Muscle of leg (tissue), 11 donors: ENCODE data around the gene COX18. TPM values are rescaled to one million over a fixed set of nuclear protein-coding genes. Genes with fewer than 3 reads are reported as not detected.

Experiments used
- DNase-seq: peaks from one replicate; pipeline ENCODE4 v3.0.0; 2013
- H3K27ac ChIP-seq: one replicate; pipeline ENCODE4 v1.5.1; 2013; ENCODE audit warnings: mild to moderate bottlenecking, low read length, control low read depth
- H3K27me3 ChIP-seq: one replicate; pipeline ENCODE4 v1.6.1; 2013; ENCODE audit warnings: low read length; ENCODE audit not compliant: control insufficient read depth, insufficient read depth
- H3K36me3 ChIP-seq: one replicate; pipeline ENCODE4 v1.6.1; 2013; ENCODE audit warnings: low read length; ENCODE audit not compliant: control insufficient read depth, insufficient read depth
- H3K4me1 ChIP-seq: one replicate; pipeline ENCODE4 v1.6.1; 2013; ENCODE audit warnings: low read length; ENCODE audit not compliant: control insufficient read depth, insufficient read depth
- H3K4me3 ChIP-seq: one replicate; pipeline ENCODE4 v1.5.1; 2013; ENCODE audit warnings: low read length, control low read depth
- H3K9me3 ChIP-seq: replicated peaks from 2 replicates; pipeline ENCODE4 v1.6.1; 2013; ENCODE audit warnings: low read depth, low read length; ENCODE audit not compliant: control insufficient read depth
- WGBS: methylation state at CpG from one replicate; pipeline ENCODE4 v1.1.5; 2013; ENCODE audit warnings: missing lambda C conversion rate; ENCODE audit not compliant: insufficient coverage; 5-methylcytosine and 5-hydroxymethylcytosine counted together
- polyA plus RNA-seq, 8 donors: library from polyadenylated mRNA; unstranded; fragments of 120-200 nt; gene quantifications; one replicate each; pipeline versions ENCODE4 v1.2.1 to v1.2.3, GENCODE V29; 2013; ENCODE audit warnings: inconsistent platforms in 1 of 8, low replicate concordance in 1 of 8; ENCODE audit not compliant: insufficient read length in 8 of 8, insufficient read depth in 1 of 8
- total RNA-seq: library from RNA; stranded (reverse); fragments of 120-200 nt; gene quantifications from one replicate; pipeline ENCODE4 v1.2.4, GENCODE V29; 2013

The COX18 gene
- total and polyA plus RNA-seq, 9 donors: 9.8 to 14.5 (median 12.2) TPM

DNA sequence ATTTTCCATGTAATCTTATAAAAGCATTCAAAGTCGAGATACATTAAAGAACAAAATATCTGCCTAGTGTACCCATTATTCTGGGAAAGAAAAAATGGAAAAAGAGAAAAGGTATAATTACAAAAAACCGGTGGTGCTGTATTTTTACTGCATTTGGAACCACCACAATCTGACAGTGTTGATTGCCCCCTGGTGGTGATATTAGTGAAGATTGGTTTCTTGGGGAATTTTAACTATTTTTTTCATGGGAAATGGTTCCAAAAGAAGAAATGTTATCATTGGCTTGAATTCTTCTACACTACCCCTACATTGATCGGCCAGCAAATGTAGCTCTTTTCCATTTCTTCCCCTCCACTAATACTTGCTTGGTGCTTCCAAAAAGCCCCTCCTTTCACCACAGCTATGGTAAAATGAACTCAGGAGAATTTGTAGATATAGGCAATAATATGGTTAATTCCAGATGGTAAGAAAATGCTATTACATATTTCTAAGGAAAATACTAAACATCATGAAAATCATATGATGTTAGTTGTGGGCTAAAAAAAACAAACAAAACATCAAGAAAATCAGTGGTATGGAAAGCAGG is 50.0 kb downstream of the COX18 start:
- no CpG with 5 or more reads among the region's 3 CpGs for WGBS
- H3K27me3 ChIP-seq: no peaks in the 10 kb centered on the region
- no peak overlapping the region for H3K27ac ChIP-seq
- H3K36me3 ChIP-seq: no peaks in the 10 kb centered on the region
- DNase-seq: peak; percentile 62
- H3K9me3 ChIP-seq: no peaks in the 10 kb centered on the region
- H3K4me3 ChIP-seq: no peak overlapping the region
- no peaks in the 10 kb centered on the region for H3K4me1 ChIP-seq

DNA sequence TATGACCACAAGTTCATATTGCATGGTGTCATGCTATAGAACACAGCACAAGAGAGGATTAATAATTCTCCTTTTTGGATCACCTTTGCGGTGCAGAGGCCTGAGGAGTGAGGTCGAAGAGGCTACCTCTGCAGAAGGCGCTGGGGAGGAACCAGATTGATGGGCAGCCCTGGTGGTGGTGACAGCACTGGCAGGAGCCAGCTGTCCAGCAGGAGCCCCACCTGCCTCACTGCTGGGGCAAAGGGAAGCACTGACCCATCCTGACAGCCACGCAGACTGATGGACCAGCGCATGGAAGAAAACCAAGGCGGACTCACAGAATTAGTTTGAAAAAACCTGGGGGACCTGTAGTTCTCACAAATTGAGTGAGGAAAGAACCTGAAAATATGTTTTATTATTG is 50.9 kb downstream of the COX18 start:
- no peak overlapping the region for H3K27ac ChIP-seq
- H3K9me3 ChIP-seq: no peaks in the 10 kb centered on the region
- no peak overlapping the region for H3K4me3 ChIP-seq
- DNase-seq: no peak
- H3K36me3 ChIP-seq: no peaks in the 10 kb centered on the region
- no peaks in the 10 kb centered on the region for H3K27me3 ChIP-seq
- no peaks in the 10 kb centered on the region for H3K4me1 ChIP-seq
- 78% methylated on average over 6 of the region's 6 CpGs for WGBS

DNA sequence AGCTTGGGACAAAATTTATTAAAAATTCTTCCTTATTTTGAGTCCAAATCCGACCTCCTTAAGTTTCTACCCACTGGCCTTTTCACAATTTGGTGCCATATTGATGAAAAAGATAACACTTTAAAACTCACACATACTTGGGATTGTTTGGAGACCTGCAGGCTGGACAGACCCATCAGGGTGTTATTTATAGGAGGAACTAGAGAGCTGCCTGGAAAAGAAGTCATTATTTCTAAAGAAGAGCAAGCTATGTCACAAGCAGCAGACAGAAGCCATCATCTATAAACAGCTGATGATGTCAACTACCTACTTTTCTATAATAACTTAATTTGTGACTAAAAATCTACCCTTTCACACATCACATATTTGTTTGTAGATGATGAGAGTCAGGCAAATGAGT is 56.2 kb downstream of the COX18 start:
- H3K27ac ChIP-seq: no peak overlapping the region
- WGBS: no CpG with 5 or more reads among the region's 1 CpG

DNA sequence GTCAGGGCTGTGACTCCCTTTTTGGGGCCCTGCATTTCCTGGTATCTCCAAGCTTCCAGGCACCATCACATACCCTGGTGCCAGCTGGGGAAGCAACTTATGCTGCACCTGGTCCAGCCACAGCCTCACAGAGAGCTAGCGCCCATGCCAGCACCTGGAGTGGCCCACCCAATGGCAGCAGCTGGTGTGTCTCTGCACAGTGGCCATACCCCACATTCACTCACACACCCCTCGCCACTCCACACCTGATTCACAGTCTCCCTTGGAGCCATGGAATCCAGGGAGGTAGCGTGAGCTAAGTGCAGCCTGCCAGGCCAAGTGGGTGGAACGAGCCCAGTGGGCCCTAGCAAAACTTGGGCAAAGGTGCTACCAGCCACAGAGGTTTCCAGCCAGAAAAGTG is 56.8 kb downstream of the COX18 start:
- H3K27me3 ChIP-seq: no peaks in the 10 kb centered on the region
- WGBS: 100% methylated on average over 2 of the region's 4 CpGs

More for the DNA sequence above, 56.2 kb downstream of the COX18 start:
- no peaks in the 10 kb centered on the region for H3K27me3 ChIP-seq
- H3K4me3 ChIP-seq: no peak overlapping the region
- no peaks in the 10 kb centered on the region for H3K4me1 ChIP-seq
- no peak for DNase-seq
- no peaks in the 10 kb centered on the region for H3K36me3 ChIP-seq
- H3K9me3 ChIP-seq: peaks cover 17% of the 10 kb centered on the region

DNA sequence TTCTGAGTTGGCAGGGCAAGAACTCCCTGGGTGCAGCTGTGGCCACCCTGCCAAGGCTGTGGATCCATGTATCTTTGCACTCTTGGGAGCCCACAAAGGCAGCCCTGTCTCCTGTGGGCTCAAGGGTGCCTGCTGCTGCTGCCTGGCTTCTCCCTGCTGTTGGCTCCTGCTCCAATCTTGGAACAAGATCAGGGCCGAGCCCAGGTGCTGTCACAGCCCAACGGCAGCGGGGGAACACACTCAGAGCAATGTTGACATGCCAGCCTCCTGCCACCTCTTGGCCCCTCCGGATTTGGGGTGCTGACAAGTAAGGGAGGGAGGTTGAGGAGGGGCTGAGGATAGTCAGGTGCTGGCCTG is 57.9 kb downstream of the COX18 start:
- DNase-seq: no peak

More for the DNA sequence above, 56.8 kb downstream of the COX18 start:
- no peak overlapping the region for H3K27ac ChIP-seq
- H3K4me1 ChIP-seq: no peaks in the 10 kb centered on the region
- H3K36me3 ChIP-seq: no peaks in the 10 kb centered on the region
- H3K9me3 ChIP-seq: peaks cover 17% of the 10 kb centered on the region
- DNase-seq: no peak
- H3K4me3 ChIP-seq: no peak overlapping the region

DNA sequence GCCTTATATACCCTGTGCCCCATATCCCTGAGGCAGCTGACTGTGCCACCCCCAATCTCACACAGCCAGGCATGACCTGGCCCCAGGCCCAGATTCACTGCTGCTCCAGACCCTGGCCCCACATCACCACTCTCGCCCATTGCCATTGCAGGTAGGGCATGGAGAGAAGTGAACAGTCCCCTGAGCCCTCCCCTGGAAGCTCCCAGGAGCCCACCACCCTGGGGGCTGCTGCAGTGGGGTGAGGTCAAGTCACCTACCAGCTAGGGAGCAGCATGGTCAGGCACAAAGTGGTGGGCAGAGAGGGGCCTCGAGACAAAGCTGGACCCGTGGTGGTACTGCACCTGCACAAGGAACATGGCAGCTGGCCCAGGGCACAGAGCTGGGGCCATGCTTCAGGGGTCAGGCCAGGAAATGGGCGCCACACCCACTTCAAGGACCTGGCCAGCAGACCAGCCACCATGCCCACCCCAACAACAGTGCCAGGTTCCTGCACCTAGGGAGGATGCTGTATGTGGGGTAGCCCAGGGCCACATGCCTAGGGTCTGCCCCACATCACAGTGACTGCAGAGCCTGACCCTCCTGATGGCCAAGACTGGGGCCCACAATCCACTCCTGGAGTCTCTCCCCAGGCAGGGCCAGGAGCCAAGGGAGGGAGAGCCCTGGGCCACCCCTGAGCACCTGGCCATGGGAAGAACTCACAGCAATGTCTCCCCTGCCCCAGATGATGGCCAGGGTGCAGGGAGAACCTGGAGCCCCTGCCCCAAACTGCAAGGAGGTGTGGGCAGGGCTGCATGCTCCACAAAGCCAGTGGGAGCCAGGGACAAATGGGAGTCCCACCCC is 58.5 kb downstream of the COX18 start:
- WGBS: 100% methylated on average over 2 of the region's 4 CpGs
- DNase-seq: no peak

More for the DNA sequence above, 57.9 kb downstream of the COX18 start:
- no peaks in the 10 kb centered on the region for H3K4me1 ChIP-seq
- H3K27me3 ChIP-seq: no peaks in the 10 kb centered on the region
- H3K36me3 ChIP-seq: no peaks in the 10 kb centered on the region
- no peak overlapping the region for H3K4me3 ChIP-seq
- WGBS: 89% methylated on average over 4 of the region's 4 CpGs
- H3K9me3 ChIP-seq: peaks cover 17% of the 10 kb centered on the region
- H3K27ac ChIP-seq: no peak overlapping the region

DNA sequence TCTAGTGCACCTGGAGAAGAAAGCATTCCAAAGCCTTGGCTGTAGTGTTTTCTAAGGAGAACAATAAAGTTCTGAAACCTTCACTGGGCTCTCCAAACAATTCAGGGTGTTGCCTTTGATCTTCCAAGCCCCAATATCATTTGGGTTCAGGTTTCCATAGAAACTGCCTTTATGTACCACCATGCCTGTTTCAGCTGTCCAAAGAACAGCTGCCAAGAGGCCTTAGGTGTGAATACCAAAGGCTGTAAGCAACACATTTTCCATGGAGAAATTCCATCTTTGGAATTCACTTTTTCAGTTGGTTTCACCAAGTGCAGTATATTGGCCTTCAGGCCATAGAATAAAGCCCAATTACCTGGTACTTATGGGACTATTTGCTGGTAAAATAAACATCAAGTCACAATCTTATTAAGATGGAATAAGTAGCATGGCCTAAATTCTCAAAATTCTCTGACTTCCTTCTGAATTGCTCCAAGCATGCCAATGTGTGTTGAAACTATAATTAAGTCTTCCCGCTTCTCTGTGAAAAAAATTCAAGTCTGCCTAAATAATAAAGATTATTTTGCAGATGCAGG is 61.9 kb downstream of the COX18 start:
- no peaks in the 10 kb centered on the region for H3K4me1 ChIP-seq
- WGBS: no CpG with 5 or more reads among the region's 1 CpG
- no peaks in the 10 kb centered on the region for H3K36me3 ChIP-seq
- no peak overlapping the region for H3K27ac ChIP-seq
- no peaks in the 10 kb centered on the region for H3K27me3 ChIP-seq
- no peak overlapping the region for H3K4me3 ChIP-seq
- peaks cover 14% of the 10 kb centered on the region for H3K9me3 ChIP-seq
- no peak for DNase-seq

More for the DNA sequence above, 58.5 kb downstream of the COX18 start:
- Histone ChIP-seq H3K27me3 (no peaks in the 10 kb centered on the region), H3K4me1 (no peaks in the 10 kb centered on the region), H3K27ac (no peak overlapping the region), H3K36me3 (no peaks in the 10 kb centered on the region), H3K9me3 (peaks cover 17% of the 10 kb centered on the region), H3K4me3 (no peak overlapping the region)

DNA sequence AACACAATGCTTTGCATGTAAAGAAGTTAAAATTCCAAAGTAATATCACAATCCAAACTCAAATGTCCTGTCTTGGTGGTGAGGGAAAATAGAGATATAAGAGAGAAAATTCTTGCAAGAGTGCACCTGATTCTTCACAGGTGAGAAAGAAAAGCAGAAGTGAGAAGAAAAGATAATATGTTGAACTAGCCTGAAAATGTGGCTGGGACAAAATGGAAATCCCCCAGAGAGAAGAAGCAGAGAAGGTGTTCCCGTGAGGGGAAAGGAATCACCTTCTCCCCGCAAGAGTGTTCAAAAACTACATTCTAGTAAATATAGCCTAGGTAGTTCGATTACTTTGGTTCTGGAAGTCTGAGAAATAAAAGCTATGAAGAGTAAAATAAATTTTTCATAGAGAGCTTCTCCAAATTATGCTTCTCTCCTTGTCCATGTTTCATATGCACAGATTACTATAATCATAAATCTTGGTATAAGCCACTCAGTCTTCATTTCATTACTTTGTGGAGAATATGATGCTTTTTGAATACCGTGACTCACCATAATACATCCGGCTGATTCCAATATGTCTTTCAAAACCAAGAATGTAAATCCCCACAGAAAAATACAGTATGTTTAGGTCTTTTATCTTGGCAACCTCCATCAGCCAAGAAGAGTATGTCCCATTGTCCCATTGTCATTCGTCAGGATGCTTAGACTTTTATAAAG is 63.1 kb downstream of the COX18 start:
- no CpG with 5 or more reads among the region's 6 CpGs for WGBS
- no peak overlapping the region for H3K4me3 ChIP-seq
- no peaks in the 10 kb centered on the region for H3K36me3 ChIP-seq
- no peak for DNase-seq
- H3K27me3 ChIP-seq: no peaks in the 10 kb centered on the region
- no peak overlapping the region for H3K27ac ChIP-seq
- no peaks in the 10 kb centered on the region for H3K4me1 ChIP-seq
- peaks cover 3% of the 10 kb centered on the region for H3K9me3 ChIP-seq

DNA sequence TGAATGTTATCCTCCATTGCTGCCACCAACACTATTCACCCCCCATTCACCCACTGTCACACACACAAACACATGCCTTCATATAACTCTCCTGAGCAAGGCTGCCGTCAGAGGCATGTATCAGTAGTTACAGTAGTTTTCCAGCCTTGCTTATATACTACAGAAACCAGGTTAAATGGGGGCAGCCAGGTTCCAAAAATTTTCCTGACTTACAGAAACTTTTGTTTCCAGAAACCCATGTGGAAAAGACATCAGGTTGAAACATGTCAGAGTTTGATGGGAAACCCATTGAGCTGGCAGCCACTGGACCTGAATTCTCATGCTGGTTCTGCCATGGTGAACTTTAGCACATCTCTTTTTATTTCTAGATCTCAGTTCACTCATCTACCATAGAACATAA is 64.0 kb downstream of the COX18 start:
- no peaks in the 10 kb centered on the region for H3K36me3 ChIP-seq
- H3K4me1 ChIP-seq: no peaks in the 10 kb centered on the region
- WGBS: 40% methylated on average over 1 of the region's 1 CpG
- H3K9me3 ChIP-seq: no peaks in the 10 kb centered on the region
- H3K4me3 ChIP-seq: no peak overlapping the region
- no peak overlapping the region for H3K27ac ChIP-seq
- no peaks in the 10 kb centered on the region for H3K27me3 ChIP-seq
- DNase-seq: peak; percentile 80
